IPS-18a (cell line): ENCODE data around the gene OXSR1.
"Not testable (repeated sequence)": the region's sequence is repeated elsewhere in the genome, so short reads cannot be mapped to it uniquely, and the experiment has no call there.

Experiments
- H3K27ac ChIP-seq: one replicate; pipeline ENCODE4 v1.5.1; 2013; ENCODE audit warnings: low read length
- H3K27me3 ChIP-seq: one replicate; pipeline ENCODE4 v1.6.1; 2013; ENCODE audit warnings: mild to moderate bottlenecking, low read length; ENCODE audit not compliant: control insufficient read depth, insufficient read depth
- H3K36me3 ChIP-seq: one replicate; pipeline ENCODE4 v1.6.1; 2013; ENCODE audit warnings: low read depth, low read length; ENCODE audit not compliant: control insufficient read depth
- H3K4me1 ChIP-seq: one replicate; pipeline ENCODE4 v1.6.1; 2013; ENCODE audit warnings: low read depth, low read length; ENCODE audit not compliant: control insufficient read depth
- H3K4me3 ChIP-seq: one replicate; pipeline ENCODE4 v1.5.1; 2013; ENCODE audit warnings: low read length
- H3K9ac ChIP-seq: one replicate; pipeline ENCODE4 v1.6.1; 2013; ENCODE audit warnings: mild to moderate bottlenecking, low read length, moderate library complexity
- H3K9me3 ChIP-seq: one replicate; pipeline ENCODE4 v1.6.1; 2013; ENCODE audit warnings: low read depth, low read length; ENCODE audit not compliant: control insufficient read depth

The OXSR1 gene

DNA sequence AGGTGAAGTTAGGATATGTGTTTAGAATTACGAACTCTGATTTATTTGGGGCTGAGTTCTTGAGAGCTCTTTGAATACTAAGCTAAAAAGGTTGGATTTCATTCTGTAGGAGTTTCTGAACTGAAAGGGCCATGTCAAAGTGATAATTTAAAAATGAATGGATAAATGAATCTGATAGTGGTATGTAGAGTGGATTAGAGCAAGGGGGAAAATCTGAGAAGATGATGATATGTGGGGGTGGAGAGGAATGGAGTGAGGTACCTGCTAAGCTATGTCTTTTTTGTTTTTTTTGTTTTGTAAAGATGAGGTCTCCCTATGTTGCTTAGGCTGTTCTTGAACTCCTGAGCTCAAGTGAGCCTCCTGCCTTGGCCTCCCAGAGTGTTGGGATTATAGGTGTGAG, 55.7 kb downstream of the OXSR1 start:
- peaks cover 32% of the 10 kb centered on the region for H3K36me3 ChIP-seq
- no peaks in the 10 kb centered on the region for H3K27me3 ChIP-seq
- H3K9me3 ChIP-seq = no peaks in the 10 kb centered on the region
- H3K27ac ChIP-seq = no peak overlapping the region
- no peaks in the 10 kb centered on the region for H3K4me1 ChIP-seq
- no peak overlapping the region for H3K4me3 ChIP-seq
- no peak overlapping the region for H3K9ac ChIP-seq

DNA sequence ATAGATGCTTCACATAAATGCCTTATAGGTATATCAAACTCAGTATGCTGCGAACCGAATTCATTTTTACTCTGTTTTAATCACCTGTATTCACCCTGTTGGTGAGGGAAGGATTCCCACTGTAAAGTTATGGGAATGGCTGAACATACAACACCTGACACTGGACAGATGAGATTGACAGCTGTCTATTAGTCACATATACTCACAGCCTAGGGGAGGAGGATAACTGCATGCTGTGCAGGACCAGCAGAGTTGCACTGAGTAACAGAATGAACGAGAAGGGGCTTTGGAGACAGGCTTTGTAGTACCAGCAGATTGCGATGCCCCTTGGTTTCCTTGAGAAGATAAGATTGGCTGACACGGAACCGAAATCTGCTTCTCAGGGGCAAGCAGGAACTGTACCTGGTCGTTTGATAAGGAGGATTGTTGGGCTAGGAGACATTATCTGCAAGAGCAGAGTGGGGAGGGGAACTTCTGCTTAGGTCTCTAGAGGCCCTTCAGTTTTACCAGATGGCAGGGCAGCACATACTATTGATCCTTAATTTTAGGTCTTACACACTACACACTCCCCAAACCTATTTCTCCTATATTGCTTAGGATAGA, 56.8 kb downstream of the OXSR1 start:
- no peak overlapping the region for H3K27ac ChIP-seq
- H3K9me3 ChIP-seq = no peaks in the 10 kb centered on the region
- peaks cover 33% of the 10 kb centered on the region for H3K36me3 ChIP-seq
- H3K27me3 ChIP-seq = no peaks in the 10 kb centered on the region
- no peaks in the 10 kb centered on the region for H3K4me1 ChIP-seq
- H3K4me3 ChIP-seq = no peak overlapping the region
- H3K9ac ChIP-seq = no peak overlapping the region

DNA sequence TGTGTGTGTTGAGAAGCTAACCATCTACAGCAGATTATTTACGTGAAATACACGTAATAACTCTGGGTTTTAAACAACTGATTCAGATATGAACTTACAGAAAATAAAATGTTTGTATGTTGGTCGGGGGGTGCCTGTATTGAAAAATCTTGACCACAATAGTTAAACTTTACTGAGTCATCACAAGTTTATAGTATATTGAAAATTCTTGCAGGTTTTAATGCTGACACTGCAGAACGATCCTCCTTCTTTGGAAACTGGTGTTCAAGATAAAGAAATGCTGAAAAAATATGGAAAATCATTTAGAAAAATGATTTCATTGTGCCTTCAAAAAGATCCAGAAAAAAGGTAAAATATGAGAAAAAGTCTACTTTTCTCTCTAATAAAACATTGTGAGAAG, 59.0 kb downstream of the OXSR1 start:
- Histone ChIP-seq H3K27me3 (no peaks in the 10 kb centered on the region), H3K36me3 (peaks cover 33% of the 10 kb centered on the region), H3K9ac (no peak overlapping the region), H3K9me3 (no peaks in the 10 kb centered on the region), H3K27ac (no peak overlapping the region), H3K4me1 (no peaks in the 10 kb centered on the region), H3K4me3 (no peak overlapping the region)

DNA sequence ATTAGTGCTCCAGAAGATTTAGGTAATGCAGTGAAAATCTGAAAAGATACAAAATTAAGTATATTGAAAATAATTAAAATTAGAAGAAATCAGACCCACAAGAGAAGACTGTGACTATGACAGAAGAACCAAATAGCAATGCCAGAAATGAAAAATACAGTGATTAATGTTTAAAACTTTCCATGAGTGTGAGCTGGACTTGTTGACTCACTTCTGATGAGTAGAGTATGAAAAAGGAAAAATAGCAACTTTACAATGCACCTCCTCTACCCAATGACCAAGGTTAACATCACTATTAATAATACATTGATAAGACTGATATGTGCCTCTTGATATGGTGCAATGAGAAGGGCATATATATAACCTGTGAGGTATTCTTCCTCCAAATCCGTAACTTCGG, 60.9 kb downstream of the OXSR1 start:
- no peak overlapping the region for H3K4me3 ChIP-seq
- no peak overlapping the region for H3K27ac ChIP-seq
- H3K27me3 ChIP-seq = no peaks in the 10 kb centered on the region
- H3K4me1 ChIP-seq = no peaks in the 10 kb centered on the region
- H3K9ac ChIP-seq = no peak overlapping the region
- peaks cover 45% of the 10 kb centered on the region for H3K36me3 ChIP-seq
- H3K9me3 ChIP-seq = no peaks in the 10 kb centered on the region

DNA sequence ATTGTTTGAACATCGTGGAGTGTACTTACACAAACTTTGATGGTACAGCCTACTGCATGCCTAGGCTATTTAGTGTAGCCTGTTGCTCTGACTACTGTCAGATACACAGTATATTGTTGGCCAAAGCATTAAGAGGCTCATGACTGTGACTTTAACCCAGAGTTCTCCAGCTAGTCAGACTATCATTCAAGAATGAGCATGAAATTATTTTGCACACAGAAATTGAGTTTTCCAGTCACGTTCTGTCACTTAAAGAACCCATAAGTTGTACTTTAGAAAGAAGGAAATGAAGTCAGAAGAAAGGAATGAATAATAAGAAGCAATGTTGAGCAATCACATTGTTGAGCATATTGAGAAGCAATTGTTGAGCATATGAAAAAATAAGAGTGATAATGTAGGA, 62.7 kb downstream of the OXSR1 start:
- no peak overlapping the region for H3K9ac ChIP-seq
- H3K4me3 ChIP-seq = no peak overlapping the region
- H3K27me3 ChIP-seq = no peaks in the 10 kb centered on the region
- H3K36me3 ChIP-seq = peaks cover 40% of the 10 kb centered on the region
- H3K4me1 ChIP-seq = no peaks in the 10 kb centered on the region
- H3K9me3 ChIP-seq = no peaks in the 10 kb centered on the region
- H3K27ac ChIP-seq = no peak overlapping the region

DNA sequence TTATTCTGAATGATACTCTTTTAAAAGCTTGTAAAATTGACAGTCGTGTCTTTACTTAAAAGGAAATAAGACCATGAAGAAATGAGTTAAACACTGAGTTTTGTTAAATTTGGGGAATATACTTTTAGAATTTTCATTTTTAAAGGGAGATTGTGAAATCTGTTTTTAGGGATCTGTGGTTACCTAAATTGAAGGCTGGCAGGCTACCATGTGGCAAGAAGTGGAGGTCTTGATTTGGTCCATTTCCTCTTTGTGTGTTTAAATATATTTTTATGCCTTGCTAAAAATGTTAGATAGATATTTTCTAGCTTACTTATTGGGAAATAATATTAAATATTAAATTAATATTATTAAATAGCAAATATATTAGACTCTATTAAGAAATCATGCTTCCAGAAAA, 63.7 kb downstream of the OXSR1 start:
- Histone ChIP-seq H3K9me3 (no peaks in the 10 kb centered on the region), H3K9ac (no peak overlapping the region), H3K4me3 (no peak overlapping the region), H3K4me1 (no peaks in the 10 kb centered on the region), H3K27ac (no peak overlapping the region), H3K27me3 (no peaks in the 10 kb centered on the region), H3K36me3 (peaks cover 37% of the 10 kb centered on the region)

DNA sequence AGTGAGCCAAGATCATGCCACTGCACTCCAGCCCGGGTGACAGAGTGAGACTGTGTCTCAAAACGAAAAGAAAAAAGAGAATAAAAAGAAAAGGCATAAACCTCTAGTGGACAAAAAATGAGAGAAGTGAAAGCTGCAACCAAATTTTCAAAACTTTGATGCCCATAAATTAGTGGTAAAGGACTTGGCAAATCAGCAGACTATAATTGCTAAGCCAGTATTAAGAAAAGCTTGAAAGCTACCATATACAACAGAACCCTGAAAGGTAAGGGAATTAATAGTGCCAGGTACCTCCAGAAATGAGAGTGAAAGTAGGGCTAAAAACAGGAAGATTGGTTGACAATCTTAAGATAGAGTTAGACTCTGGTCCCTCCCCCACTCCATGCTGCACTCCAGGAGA, 67.4 kb downstream of the OXSR1 start:
- H3K27me3 ChIP-seq = no peaks in the 10 kb centered on the region

DNA sequence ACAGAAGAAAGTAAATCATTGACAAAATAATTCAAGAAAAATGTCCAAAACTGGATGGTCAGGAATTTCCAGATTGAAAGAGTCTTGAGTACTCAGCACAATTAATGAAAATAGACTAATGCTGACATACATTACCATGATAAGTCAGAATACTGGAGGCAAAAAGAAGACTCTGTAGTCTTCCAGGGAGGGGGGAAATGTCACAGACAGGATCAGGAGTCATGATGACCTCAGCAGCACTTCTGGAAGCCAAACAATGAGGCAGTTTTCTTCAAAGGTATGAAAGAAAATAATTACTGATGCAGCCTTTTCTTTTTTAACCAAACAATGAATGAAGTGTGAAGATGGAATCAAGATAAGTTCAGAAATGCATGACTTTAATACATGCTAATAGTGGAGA, 70.1 kb downstream of the OXSR1 start:
- H3K9me3 ChIP-seq = no peaks in the 10 kb centered on the region
- H3K36me3 ChIP-seq = peaks cover 25% of the 10 kb centered on the region
- no peaks in the 10 kb centered on the region for H3K4me1 ChIP-seq
- no peak overlapping the region for H3K27ac ChIP-seq
- no peak overlapping the region for H3K9ac ChIP-seq
- H3K4me3 ChIP-seq = no peak overlapping the region
- H3K27me3 ChIP-seq = no peaks in the 10 kb centered on the region

More for the DNA sequence above, 67.4 kb downstream of the OXSR1 start:
- H3K36me3 ChIP-seq = peaks cover 29% of the 10 kb centered on the region
- H3K27ac ChIP-seq = no peak overlapping the region
- H3K4me1 ChIP-seq = no peaks in the 10 kb centered on the region
- H3K9me3 ChIP-seq = no peaks in the 10 kb centered on the region
- no peak overlapping the region for H3K9ac ChIP-seq
- H3K4me3 ChIP-seq = no peak overlapping the region

DNA sequence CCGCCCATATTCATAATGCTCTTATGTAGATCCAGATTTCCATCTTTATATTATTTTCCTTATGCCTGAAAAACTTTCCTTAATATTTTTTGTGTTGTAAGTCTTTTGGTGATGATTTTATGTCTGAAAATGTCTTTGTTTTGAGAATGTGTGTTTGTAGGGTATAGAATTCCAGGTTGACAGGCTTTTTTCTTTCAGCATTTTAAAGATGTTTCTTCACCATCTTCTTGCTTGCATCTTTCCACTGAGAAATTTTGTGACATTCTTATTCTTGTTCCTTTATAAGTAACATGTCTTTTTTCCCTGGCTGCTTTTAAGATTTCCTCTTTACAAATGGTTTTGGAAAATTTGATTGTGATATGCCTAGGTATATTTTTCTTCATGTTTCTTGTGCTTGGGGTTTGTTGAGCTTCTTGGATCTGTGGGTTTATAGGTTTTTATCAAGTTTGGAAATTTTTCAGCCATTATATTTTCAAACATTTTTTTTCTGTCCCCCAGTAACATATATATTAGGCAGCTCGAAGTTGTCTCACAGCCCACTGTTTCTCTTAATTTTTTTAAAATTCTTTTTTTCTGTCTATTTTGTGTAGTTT, 73.2 kb downstream of the OXSR1 start:
- Histone ChIP-seq H3K4me3 (no peak overlapping the region), H3K36me3 (peaks cover 20% of the 10 kb centered on the region)

DNA sequence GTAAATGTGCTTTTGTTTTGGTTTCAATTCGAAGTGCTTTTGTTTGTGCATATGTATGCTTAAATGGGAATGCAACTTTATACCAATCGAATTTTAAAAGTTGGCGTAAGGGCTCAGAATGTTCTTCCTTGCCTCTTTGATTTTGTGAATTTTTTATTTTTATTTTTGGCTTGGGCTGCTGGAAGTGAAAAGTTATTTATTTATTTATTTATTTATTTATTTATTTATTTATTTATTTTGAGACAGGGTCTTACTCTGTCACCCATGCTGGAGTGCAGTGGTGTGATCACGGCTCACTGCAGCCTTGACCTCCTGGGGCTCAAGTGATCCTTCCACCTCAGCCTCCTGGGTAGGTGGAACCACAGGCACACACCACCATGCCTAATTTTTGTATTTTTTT, 77.5 kb downstream of the OXSR1 start:
- not testable (repeated sequence) for H3K9me3 ChIP-seq, H3K4me1 ChIP-seq, H3K4me3 ChIP-seq, H3K27ac ChIP-seq, H3K27me3 ChIP-seq, H3K9ac ChIP-seq
- H3K36me3 ChIP-seq = peaks cover 21% of the 10 kb centered on the region

More for the DNA sequence above, 73.2 kb downstream of the OXSR1 start:
- Histone ChIP-seq H3K9me3 (no peaks in the 10 kb centered on the region), H3K27ac (no peak overlapping the region), H3K27me3 (no peaks in the 10 kb centered on the region), H3K9ac (no peak overlapping the region), H3K4me1 (no peaks in the 10 kb centered on the region)

DNA sequence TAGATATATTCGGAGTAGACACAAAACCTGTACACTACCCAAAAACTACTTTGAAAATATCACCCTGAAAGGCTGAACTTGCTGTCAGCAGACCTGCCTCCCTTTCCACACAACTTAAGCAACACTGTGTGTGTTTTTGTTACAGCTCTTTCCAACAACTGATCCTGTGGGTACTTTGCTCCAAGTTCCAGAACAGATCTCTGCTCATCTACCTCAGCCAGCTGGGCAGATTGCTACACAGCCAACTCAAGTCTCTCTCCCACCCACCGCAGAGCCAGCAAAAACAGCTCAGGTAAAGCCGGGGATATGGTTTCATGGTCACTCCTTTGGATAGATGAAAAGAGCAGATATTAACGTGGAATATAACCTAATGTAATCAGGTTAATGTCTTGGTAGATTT, 80.6 kb downstream of the OXSR1 start:
- Histone ChIP-seq H3K27ac (no peak overlapping the region), H3K27me3 (no peaks in the 10 kb centered on the region), H3K36me3 (peaks cover 25% of the 10 kb centered on the region), H3K9me3 (no peaks in the 10 kb centered on the region), H3K4me1 (no peaks in the 10 kb centered on the region), H3K9ac (no peak overlapping the region), H3K4me3 (no peak overlapping the region)

DNA sequence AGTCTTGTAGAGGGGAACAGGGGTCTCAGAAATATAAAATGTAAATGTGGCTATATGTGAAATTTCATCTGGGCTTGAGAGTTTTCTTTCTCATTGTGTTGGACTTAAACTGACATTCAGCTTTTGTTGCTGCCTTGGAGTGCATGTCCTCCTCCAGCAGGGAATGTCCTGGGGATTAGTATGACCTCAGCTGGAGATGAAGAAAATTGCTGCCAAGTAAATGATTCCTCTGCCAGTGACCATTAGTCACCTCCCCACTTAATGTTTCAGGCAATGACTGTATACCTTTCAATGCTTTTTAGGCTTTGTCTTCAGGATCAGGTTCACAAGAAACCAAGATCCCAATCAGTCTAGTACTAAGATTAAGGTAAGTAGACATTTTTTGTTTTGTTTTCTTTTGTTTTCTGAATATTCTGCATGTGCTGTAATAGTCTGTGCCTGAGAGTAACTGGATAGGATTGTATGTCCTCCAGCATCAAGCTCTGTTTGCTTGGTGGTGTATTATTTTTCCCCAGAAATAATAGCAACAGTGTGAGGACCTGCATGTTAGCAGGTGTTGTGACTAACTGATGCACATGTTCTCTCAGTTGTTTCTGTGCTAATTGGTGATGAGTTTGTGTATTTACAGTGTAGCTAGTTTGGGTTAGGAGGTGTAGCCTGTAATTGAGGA, 82.2 kb downstream of the OXSR1 start:
- Histone ChIP-seq H3K36me3 (peaks cover 40% of the 10 kb centered on the region), H3K9ac (no peak overlapping the region), H3K27ac (no peak overlapping the region)

More for the DNA sequence above, 82.2 kb downstream of the OXSR1 start:
- Histone ChIP-seq H3K4me1 (no peaks in the 10 kb centered on the region), H3K9me3 (no peaks in the 10 kb centered on the region), H3K4me3 (no peak overlapping the region), H3K27me3 (no peaks in the 10 kb centered on the region)
